Fibroblast of skin of left quadriceps (primary cell): ENCODE results near the gene SLX4IP.

ENCODE experiments used
- DNase-seq, 2 experiments: peaks; one replicate each; pipeline ENCODE4 v3.0.0-alpha.2; 2013; ENCODE audit warnings: low read depth in 2 of 2

SLX4IP gene

GRCh38 chr20:10496465-10496864 is 61.4 kb downstream of the SLX4IP start:
- DNase-seq, result no peak

DNA sequence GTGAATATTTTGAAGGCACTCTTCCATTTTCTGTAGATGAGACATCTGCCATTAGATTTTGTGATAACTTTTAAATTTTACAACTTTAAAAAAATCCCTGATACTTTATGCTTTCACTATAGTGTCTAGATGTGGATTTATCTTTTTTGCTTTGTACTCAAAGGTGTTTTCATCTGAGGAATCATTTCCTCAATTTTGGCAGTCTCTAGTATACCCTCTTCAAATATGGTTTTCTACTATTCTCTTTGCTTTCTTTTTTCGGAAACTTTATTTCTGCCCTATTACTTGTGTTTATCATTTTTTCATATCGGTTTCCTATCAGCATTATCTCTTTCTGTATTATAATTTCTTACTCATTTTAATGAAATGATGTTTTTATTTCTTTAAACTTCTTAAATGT is 62.2 kb downstream of the SLX4IP start:
- DNase-seq, result no peak

GRCh38 chr20:10497791-10498190 is 62.7 kb downstream of the SLX4IP start:
- DNase-seq, result no peak

GRCh38 chr20:10498200-10498599 is 63.1 kb downstream of the SLX4IP start:
- DNase-seq, result no peak

- no peak for DNase-seq
Observed at GRCh38 chr20:10501402-10501801, 66.3 kb downstream of the SLX4IP start.

DNA sequence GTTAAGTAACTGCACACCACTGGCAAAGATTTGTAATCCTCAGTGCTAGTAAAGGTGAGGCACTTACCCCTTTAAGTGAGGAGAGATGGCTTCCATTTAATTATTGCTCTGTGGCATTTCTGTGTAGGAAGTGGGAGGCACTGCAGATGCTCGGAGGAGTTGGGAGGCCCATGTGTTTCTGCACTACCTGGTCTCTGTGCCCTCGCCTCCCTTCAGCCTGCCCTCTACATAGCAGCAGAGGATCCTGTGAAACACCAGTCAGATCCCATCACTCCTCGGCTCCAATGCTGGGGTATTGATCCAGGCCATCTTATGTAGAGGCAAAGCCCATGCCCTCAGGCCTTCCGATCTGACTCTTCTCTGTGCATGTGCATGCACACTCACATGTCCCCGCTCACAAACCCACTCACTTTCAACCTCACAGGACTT is 67.0 kb downstream of the SLX4IP start:
- no peak for DNase-seq

DNA sequence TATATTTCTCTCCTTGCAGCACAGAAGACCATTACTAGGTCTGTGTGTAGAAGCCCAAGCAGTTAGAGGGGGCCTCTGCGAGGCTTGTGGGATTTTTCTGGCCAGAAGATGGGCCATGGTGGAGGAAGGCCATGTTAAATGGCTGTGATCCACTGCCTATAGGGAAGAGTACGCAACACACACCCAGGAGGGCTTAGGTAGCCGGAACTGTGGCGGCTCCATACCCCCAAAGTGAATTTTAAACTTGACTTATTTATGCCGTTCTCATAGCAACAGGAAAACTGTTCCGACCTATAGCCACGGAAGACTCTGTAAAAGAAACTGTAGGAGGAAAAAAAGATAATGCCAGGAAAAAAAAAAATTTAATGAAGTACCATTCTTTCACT is 69.5 kb downstream of the SLX4IP start:
- no peak for DNase-seq

DNA sequence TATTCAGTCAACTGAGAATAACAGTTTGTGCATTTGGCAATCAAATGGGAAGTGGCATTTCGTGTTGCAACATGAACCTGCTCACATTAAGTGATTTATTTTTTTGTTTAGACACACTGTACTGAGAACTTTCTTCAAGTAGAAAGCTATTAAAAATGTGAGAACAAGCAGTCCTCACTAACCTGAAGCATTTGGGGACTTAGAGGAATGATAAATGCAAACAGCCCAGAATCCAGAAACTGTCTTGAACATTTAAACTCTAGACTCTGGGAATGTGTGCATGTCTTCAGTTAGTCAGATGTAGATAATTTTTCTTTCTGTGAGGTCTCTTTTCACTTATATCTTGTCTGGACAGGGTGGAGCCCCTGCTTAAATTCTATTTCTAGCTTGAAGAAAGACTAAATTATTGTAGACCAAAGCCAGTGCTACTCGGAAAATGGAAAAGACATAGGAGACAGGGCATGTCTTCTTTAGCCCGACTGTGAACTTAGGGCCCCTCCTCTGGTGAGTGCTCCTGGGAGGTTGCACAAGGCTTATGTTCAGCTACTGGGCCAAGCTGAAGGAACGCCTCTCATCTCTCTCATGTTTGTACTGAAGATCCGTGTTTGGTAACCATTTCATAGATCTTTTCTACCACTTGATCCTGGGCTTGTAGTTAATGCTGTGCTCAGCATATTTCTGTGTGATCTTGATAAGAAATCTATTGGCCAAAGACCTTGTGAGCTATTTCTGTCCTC is 70.1 kb downstream of the SLX4IP start:
- no peak for DNase-seq

- peak in 1 of 2 experiments; percentile 27 for DNase-seq
Observed at GRCh38 chr20:10505827-10506226, 70.7 kb downstream of the SLX4IP start.

- no peak for DNase-seq
Observed at GRCh38 chr20:10507052-10507451, 71.9 kb downstream of the SLX4IP start.

DNA sequence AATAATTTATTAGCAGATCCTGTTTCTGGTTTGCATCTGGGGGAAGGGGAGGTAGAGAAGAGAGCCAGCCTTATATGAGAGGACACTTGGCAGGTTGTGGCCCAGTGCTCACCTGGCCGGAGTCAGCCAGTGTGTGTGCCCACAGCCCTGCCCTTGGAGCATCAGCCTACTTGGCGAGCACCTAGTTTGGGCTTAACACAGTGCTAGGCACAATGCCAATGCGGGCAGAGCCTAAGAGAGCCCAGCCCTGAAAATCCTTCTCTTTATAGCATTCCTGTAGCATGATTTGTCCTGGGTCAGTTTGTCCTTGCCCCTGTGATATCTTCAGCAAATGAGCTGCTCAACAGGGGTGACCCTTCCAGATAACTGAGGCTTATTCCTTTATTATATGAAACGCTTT is 73.0 kb downstream of the SLX4IP start:
- DNase-seq, result no peak

DNA sequence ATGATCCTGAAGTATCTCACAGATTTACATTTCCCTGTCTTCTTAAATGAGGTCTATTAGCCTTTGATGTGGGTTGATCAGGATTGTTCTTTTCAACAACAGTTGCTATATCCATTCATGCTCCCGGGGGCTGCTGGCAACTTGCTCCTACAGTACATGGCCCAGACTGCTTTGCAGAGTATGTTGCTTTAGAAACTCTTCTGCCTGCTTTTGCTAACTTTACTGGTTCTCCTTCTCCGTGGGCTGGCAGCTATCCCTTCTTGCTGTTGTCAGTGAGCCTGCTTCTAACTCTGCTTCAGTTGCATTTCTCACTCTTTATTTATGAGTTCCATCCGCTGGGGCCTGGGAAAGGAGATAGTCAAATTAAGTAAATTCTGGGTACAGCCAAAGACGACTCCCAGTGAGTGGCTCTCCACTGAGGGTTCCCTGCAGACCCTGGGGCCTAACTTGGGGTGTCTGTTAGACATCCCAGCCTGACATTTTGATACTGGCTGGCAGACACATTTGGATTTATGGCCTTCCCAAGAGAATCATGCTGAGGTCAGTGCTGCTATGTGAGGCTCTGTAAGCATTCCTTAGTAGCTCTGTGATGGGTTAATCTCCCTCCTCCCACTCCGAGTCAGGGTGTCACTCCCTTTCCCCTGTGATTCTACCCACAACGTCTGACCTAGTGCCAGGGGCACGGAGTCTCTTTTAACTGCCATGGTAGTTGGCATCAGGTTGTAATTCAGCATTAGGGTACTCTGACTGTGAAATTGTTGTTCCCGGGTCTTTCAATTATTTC is 73.6 kb downstream of the SLX4IP start:
- DNase-seq, result peak in 1 of 2 experiments; percentile 48

GRCh38 chr20:10509376-10509775 is 74.3 kb downstream of the SLX4IP start:
- DNase-seq, result no peak

DNA sequence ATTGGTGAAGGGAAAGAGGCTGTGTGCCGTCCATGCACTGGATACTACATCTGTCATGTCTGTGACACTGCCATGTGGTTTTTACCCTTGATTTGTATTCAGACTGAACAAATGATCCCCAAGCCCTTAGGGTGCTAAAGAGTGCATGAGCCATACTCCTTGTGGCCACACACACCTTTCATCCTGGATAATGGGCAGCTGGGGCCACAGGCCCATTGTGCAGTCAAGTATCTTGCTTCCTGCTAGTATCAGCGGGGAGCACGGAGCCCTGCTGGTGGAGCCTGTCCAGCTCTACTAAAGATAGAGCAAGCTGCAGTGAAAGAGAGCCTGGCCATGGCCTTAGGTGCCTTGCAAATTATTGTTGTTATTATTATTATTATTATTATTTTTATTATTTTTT is 75.1 kb downstream of the SLX4IP start:
- DNase-seq, result no peak

- no peak for DNase-seq
Observed at GRCh38 chr20:10511170-10511508, 76.0 kb downstream of the SLX4IP start.

DNA sequence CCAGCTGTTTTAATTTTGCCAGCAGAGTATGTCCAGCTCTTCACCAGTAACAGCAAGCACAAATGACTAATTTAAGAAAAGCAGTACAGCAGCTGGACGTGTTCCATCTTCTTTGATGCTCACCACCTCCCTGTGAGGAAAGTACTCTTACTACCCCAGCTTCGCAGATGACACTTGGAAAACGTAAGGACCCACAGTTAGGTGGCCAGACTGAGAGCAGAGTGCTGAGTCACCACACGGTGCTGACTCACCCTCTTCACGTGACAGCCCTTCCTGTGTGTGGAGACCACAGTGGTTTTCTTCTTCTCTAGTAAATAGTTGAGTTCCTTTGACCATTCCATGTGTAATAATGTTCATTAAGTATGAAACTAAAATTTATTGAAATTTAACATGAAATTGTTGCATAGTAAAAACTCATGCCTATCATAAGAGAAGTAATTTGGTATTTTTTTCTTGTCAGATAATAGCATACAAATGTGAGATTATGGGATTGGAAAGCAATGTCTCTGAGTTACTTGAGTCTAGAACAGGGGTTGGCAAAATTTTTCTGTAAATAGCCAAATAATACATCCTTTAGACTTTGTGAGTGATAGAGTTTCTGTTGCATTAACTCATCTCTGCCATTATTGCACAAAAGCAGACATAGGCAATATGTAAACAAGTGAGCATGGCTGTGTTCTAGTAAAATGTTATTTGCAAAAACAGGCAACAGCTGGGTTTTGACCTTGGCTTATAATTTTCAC is 76.6 kb downstream of the SLX4IP start:
- DNase-seq, result peak; percentile 91 to 92

GRCh38 chr20:10513061-10513460 is 78.0 kb downstream of the SLX4IP start:
- no peak for DNase-seq

GRCh38 chr20:10513931-10514575 is 78.9 kb downstream of the SLX4IP start:
- no peak for DNase-seq

DNA sequence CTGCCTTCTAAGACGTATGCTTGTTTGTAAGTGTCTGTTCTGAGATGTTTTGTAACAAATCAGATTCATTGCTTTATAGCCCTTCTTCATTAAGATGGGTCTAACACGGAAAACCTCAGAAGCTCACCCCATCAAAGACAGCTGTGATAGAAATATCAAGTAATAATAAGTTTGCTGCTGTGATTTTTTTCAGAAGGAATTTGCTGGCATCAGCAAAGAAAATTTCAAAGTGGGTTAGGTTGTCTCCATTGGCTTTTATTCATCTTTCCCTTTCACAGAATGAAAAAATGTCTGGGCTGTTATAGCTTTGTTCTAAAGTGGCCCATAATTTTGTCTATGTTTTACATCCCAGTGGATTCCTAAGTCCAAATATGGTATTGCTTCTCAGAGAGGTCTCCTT is 81.4 kb downstream of the SLX4IP start:
- no peak for DNase-seq

DNA sequence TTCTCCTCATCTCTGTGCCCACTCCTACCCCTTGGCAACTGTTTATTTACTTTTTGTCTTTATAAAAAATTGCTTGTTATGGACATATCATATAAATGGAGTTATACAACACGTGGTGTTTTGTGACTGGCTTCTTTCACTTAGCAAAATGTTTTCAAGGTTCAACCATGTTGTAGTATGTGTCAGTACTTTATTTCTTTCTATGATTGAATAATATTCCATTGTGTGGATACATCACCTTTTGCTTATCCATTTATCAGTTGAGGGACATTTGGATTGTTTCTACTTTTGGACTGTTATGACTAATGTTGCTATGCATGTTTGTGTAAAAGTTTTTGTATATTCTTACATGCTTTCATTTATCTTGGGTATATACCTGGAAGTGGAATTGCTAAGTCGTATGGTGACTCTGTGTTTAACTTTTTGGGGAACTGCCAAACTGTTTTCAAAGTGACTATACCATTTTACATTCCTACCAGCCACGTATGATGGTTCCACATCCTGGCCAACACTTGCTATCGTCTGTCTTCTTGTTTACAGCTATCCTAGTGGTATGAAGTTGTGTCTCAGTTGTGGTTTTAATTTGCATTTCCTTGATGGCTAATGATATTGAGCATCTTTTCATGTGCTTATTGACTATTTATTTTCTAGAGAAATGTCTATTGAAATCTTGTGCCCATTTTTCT is 84.4 kb downstream of the SLX4IP start:
- DNase-seq, result no peak

DNA sequence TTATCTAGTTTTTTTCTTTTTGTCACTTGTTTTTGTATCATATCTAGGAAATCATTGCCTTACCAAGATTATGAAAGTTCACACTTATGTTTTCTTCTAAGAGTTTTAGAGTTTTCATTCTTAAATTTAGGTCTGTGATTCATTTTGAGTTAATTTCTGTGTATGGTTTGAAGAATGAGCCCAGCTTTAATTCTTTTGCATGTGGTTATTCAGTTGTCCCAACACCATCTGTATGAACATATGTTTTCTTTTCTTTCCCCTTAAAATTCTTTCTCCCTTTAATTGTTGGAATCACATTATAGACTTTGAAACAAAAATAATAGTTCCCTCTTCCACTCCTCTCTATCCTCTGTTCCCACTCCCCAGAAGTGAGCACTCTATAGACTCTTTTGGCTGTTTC is 85.4 kb downstream of the SLX4IP start:
- no peak for DNase-seq
